CD4-positive, alpha-beta T cell treated with Interleukin-6 at 100 ng/mL for 8 hours (primary cell): ENCODE data around the gene MELTF.

Experiments used
- DNase-seq: peaks from one replicate; pipeline ENCODE4 v3.0.0-alpha.2; 2020; ENCODE audit warnings: mixed read lengths, low spot score

Gene MELTF

GRCh38 chr3:196994056-196994455, 35.6 kb downstream of the MELTF start:
- no peak for DNase-seq

DNA sequence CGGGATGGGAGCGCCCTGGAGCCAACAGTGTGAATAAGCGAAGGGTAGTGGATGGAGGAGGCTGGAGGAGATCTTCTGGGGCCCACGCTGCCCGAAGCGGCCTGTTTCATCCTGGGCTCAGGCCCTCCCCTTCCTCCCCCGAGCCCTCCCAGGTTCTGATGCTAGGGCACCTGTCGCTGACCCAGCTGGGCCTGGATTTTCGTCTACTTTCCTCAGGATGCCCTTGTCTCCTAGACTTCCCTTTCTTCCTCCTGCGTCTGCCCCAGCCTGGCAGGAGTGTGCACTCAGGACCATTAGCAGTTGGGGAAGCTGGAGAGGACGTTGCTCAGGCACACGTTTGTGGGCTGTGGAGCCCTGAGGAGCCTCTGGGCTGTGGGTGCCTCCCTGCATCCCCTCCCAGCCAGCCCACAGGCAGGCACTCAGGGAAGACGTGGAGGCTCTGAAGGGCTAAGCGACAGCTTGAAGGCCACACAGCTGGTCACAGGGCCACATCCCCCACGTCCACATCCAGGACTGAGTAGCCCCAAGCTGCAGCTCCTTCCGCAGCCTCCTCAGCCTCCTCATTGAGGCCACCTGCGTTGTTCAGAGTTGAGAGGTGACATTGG, 37.1 kb downstream of the MELTF start:
- DNase-seq: no peak

- no peak for DNase-seq
Observed at GRCh38 chr3:196991581-196992460, 37.8 kb downstream of the MELTF start.

- DNase-seq: no peak
Observed at GRCh38 chr3:196990601-196991007, 39.0 kb downstream of the MELTF start.

GRCh38 chr3:196989721-196990262, 39.8 kb downstream of the MELTF start:
- DNase-seq: no peak

GRCh38 chr3:196988241-196989029, 41.2 kb downstream of the MELTF start:
- no peak for DNase-seq

GRCh38 chr3:196987022-196987421, 42.6 kb downstream of the MELTF start:
- DNase-seq: no peak

DNA sequence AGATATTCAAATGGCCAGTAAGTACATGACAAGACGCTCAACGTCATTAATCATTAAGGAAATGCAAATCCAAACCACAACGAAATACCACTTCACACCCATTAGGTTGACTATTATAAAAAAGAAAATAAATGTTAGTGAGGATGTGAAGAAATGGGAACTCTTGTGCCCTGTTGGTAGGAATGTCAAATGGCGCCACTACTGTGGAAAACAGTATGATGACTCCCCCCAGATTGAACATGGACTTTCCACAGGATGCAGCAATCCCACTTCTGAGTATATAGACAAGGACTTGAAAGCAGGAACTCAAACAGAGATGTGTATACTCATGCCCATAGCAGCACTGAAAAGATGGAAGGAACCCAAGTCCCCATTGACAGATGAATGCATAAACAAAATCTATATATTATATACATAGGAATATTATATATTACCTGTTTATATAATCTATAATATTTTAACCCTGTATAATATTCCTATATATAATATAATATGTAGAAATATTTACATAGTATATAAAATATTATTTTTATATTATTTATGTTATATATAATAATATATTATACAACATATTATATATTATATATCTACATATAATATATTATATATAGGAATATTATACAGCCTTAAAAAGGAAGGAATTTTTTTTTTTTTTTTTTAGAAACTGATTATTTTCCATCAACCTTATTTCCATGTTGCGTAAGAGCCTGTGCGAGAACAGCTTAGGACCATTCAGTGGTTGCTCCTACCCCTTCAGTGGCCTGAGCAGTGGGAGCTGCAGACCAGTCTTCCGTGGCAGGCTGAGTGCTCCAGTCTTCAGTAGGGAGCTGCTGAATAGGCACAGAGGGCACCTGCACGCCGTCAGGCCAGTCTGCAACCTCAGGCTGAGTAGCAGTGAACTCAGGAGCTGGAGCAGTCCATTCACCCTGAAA, 43.4 kb downstream of the MELTF start:
- DNase-seq: no peak

DNA sequence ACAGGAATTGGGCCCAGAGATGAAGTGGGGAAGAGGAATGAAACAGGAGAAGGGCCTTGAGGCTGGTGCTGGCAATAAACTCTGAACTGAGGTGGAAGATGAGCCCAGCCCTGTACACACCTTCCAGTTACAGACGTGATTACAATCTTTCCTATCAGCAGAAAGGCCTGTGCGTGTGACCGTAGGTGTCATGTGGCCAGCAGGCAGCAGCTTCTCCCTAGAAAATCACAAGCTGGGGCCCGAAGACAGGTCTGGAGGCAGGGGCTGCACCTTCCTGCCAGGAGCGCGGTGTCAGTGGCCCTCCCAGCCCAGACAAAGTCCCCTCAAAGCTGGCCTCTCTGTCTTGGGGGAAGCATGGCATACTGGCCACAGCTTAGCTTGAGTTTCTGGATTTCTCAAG, 44.3 kb downstream of the MELTF start:
- no peak for DNase-seq

DNA sequence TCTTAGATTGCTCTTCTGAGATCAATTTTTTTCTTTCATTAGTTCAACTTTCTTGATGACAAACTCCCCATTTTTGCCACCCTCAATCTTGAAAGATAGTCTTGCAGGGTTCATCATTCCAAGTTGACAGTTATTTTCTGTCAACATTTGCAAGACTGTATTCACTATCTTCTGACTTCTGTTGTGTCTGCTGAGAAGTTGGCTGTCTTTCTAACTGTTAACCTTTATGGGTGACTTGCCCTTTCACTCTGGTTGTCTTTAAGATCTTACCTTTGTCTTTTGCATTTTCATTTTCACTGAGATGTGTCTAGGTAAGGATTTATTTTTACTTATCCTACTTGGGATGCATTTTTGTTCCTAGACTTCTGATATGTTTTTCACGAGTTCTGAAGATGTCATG, 46.4 kb downstream of the MELTF start:
- no peak for DNase-seq

DNA sequence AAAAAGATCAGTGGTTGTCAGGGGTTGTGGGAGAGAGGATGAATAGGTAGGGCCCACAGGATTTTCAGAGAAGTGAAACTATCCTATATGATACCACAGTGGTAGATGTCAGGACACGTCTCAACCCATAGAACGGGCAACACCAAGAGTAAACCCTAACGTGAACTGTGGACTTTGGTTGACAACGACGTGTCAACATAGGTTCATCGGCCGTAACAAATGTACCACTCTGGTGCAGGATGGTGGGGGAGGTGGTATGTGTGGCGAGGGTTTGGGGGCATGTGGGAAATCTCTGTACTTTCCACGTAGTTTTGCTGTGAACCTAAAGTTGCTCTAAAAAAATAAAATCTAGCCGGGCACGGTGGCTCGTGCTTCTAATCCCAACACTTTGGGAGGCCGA, 48.0 kb downstream of the MELTF start:
- DNase-seq: no peak

- no peak for DNase-seq
Observed at GRCh38 chr3:196979545-196979944, 50.1 kb downstream of the MELTF start.

DNA sequence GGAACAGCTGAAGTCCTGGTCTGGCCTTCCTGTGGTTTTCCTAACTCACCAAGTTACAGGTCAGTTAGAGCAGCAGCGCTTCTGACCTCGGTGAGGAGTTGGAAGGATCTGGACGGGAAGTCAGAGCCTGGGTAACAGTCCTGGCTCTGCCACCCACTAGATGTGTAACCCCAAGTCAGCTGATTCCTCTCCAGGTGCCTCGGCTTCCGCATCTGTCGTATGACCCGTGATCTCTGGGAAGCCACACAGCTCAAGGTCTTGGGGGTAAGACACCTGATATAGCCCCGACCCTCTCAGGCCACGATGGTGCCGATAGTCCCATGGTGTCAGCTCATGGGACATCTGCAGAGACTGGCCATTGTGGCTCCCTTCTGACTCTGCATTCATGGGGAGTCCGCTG, 52.7 kb downstream of the MELTF start:
- no peak for DNase-seq

- DNase-seq: no peak
Observed at GRCh38 chr3:196975349-196975748, 54.3 kb downstream of the MELTF start.

DNA sequence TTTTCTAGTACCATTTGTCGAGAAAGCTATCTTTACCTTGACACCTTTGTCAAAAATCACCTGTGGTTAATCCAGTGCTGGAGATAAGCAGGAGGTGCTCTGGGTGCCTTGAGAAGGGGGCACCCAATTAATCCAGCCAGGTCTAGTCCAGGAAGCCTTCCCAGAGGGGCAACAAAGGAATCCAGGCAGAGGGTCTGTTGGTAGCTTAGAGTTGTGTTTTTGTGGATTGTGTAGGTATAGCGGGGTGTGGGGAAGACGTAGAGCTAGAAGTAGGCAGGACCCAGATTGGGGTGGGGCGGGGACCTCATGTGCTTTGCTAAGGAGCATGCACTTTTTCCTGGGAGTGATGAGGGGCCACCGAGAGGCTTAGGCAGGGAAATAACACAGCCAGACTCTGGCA, 55.0 kb downstream of the MELTF start:
- no peak for DNase-seq

- no peak for DNase-seq
Observed at GRCh38 chr3:196971094-196971698, 58.4 kb downstream of the MELTF start.

GRCh38 chr3:196970547-196971093, 59.0 kb downstream of the MELTF start:
- DNase-seq: no peak

DNA sequence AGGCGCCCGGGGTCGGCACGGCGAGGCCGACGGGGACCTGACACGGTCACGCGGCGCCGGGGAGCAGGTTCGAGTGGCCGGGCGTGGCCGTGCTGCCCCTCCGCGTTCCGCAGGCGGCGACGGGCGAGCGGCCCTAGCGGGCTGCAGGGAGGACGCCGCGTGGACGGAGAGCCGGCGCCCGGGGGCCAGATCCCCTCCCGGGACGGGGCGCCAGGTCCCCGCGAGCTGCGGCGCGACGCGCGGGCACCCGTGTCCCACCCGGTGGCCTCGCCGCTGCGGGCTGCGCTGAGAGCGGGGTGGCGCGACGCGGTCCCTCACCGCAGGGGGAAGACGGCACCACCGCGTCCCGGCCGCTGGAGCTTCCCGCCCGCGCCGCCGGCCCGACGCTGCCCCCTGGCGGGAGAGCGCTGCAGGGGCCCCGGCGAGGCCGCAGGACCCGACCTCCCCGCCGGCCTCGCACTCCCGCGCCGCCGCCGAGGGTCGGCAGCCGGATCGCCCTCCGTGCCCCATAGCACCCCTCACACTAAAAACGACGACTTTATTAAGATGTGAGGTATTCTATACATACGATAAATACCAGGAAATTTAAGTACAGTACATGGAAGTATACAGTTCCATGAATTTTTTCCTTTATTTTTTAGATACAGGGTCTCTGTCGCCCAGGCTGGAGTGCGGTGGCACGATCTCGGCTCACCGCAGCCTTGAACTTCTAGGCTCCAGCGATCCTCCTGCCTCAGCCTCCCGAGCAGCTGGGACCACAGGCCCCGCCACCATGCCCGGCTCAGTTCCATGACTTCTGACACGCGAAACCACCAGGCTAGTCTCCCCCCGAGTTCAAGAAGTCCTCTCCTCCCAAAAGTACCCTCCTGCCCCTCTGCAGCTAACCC, 59.7 kb downstream of the MELTF start:
- peak; percentile 55 for DNase-seq

DNA sequence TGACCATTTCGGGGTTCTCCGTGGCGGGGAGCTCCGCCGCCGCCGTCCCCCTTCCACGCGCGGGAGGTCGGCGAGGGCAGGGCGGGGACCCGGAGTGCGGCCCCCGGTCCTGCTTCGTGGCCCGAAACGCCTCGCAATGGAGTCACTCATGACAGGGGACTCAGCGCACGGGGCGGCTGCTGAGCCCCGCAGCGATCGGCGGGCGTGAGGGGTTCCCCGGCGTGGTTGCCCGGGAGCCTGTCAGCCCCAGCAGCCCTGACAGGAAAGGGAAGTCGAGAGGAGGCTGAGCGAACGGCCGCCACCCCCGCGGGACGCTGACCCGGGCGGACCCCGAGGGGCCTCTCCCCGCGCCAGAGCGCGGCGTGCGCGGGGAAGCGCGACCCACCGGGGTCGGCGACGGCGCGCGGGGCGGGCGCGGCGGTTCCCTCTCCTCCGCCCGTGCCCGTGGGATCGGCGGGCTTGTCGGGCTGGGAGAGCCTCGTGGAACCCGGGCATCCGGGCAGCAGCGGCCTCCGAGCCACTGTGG, 60.4 kb downstream of the MELTF start:
- DNase-seq: peak; percentile 11
